HEK293 (cell line): ENCODE results near the gene C5orf34.

Source experiments
- MEIS1 ChIP-seq: sonication (generic); formaldehyde crosslinking; IDR thresholded peaks from 2 replicates; pipeline ENCODE4 v1.8.1; 2022; ENCODE audit warnings: missing genetic modification reagents, mild to moderate bottlenecking, borderline replicate concordance
- REPIN1 ChIP-seq: fragments of 450-650 bp; formaldehyde crosslinking; IDR thresholded peaks from 2 replicates; pipeline ENCODE4 v1.5.1; 2017; ENCODE audit warnings: missing biosample characterization, missing genetic modification characterization, low read depth
- TCF7L2 ChIP-seq: IDR thresholded peaks from 2 replicates; pipeline ENCODE4 v1.6.1; 2011; ENCODE audit warnings: low read depth, mild to moderate bottlenecking, inconsistent platforms, low read length, moderate library complexity, borderline replicate concordance
- ZBTB17 ChIP-seq: fragments of 450-650 bp; formaldehyde crosslinking; IDR thresholded peaks from 2 replicates; pipeline ENCODE4 v1.5.1; 2016; ENCODE audit warnings: missing biosample characterization, missing genetic modification characterization
- ZEB2 ChIP-seq: fragments of 450-650 bp; formaldehyde crosslinking; IDR thresholded peaks from 2 replicates; pipeline ENCODE4 v1.5.1; 2016; ENCODE audit warnings: missing biosample characterization, missing genetic modification characterization
- ZIC2 ChIP-seq: fragments of 450-650 bp; formaldehyde crosslinking; IDR thresholded peaks from 2 replicates; pipeline ENCODE4 v1.5.1; 2016; ENCODE audit warnings: missing biosample characterization, missing genetic modification characterization
- ZNF138 ChIP-seq: fragments of 450-650 bp; formaldehyde crosslinking; IDR thresholded peaks from 2 replicates; pipeline ENCODE4 v1.5.1; 2016; ENCODE audit warnings: missing biosample characterization, missing genetic modification characterization, borderline replicate concordance
- ZNF202 ChIP-seq: fragments of 450-650 bp; formaldehyde crosslinking; IDR thresholded peaks from 2 replicates; pipeline ENCODE4 v1.5.1; 2016; ENCODE audit warnings: missing biosample characterization, missing genetic modification characterization, borderline replicate concordance
- ZNF248 ChIP-seq: fragments of 450-650 bp; formaldehyde crosslinking; IDR thresholded peaks from 2 replicates; pipeline ENCODE4 v1.5.1; 2017; ENCODE audit warnings: missing biosample characterization, missing genetic modification characterization
- ZNF266 ChIP-seq: fragments of 450-650 bp; formaldehyde crosslinking; IDR thresholded peaks from 2 replicates; pipeline ENCODE4 v1.5.1; 2016; ENCODE audit warnings: missing biosample characterization, missing genetic modification characterization, low read depth
- ZNF350 ChIP-seq: fragments of 450-650 bp; formaldehyde crosslinking; IDR thresholded peaks from 2 replicates; pipeline ENCODE4 v1.5.0; 2017; ENCODE audit warnings: missing biosample characterization, mild to moderate bottlenecking, missing genetic modification characterization
- ZNF354C ChIP-seq: fragments of 450-650 bp; formaldehyde crosslinking; IDR thresholded peaks from 2 replicates; pipeline ENCODE4 v1.5.1; 2016; ENCODE audit warnings: missing biosample characterization, missing genetic modification characterization, low read depth, borderline replicate concordance
- ZNF521 ChIP-seq: fragments of 450-650 bp; formaldehyde crosslinking; IDR thresholded peaks from 2 replicates; pipeline ENCODE4 v1.5.1; 2017; ENCODE audit warnings: missing biosample characterization, mild to moderate bottlenecking, missing genetic modification characterization
- ZNF560 ChIP-seq: fragments of 450-650 bp; formaldehyde crosslinking; IDR thresholded peaks from 2 replicates; pipeline ENCODE4 v1.5.1; 2017; ENCODE audit warnings: missing biosample characterization, missing genetic modification characterization, borderline replicate concordance
- ZNF621 ChIP-seq: fragments of 450-650 bp; formaldehyde crosslinking; IDR thresholded peaks from 2 replicates; pipeline ENCODE4 v1.5.1; 2017; ENCODE audit warnings: missing biosample characterization, missing genetic modification characterization
- ZNF626 ChIP-seq: fragments of 450-650 bp; sonication (Bioruptor Pico); formaldehyde crosslinking; IDR thresholded peaks from 2 replicates; pipeline ENCODE4 v1.5.1; 2018; ENCODE audit warnings: missing biosample characterization, missing genetic modification characterization, inconsistent platforms
- ZNF768 ChIP-seq: fragments of 450-650 bp; formaldehyde crosslinking; IDR thresholded peaks from 2 replicates; pipeline ENCODE4 v1.5.1; 2018; ENCODE audit warnings: missing biosample characterization, mild to moderate bottlenecking, missing genetic modification characterization
- ZNF830 ChIP-seq: fragments of 450-650 bp; IDR thresholded peaks from 2 replicates; pipeline ENCODE4 v1.5.0; 2018; ENCODE audit warnings: missing biosample characterization, missing genetic modification characterization, low read depth, mild to moderate bottlenecking, moderate library complexity
- ZNF843 ChIP-seq: fragments of 450-650 bp; formaldehyde crosslinking; IDR thresholded peaks from 2 replicates; pipeline ENCODE4 v1.5.1; 2016; ENCODE audit warnings: missing biosample characterization, missing genetic modification characterization
- TF ChIP-seq, protein P1 (sequence below): IDR thresholded peaks from 2 replicates; pipeline ENCODE4 v1.6.1; 2011; ENCODE audit warnings: mild to moderate bottlenecking, low read depth, low read length, borderline replicate concordance
- TF ChIP-seq, protein P2 (sequence below): fragments of 450-650 bp; formaldehyde crosslinking; IDR thresholded peaks from 2 replicates; pipeline ENCODE4 v1.5.1; 2017; ENCODE audit warnings: missing biosample characterization, missing genetic modification characterization
- TF ChIP-seq, protein P3 (sequence below): fragments of 450-650 bp; formaldehyde crosslinking; IDR thresholded peaks from 2 replicates; pipeline ENCODE4 v1.5.1; 2017; ENCODE audit warnings: missing biosample characterization, missing genetic modification characterization
- TF ChIP-seq, protein P4 (sequence below): fragments of 450-650 bp; formaldehyde crosslinking; IDR thresholded peaks from 2 replicates; pipeline ENCODE4 v1.5.1; 2016; ENCODE audit warnings: missing biosample characterization, missing genetic modification characterization, borderline replicate concordance
- TF ChIP-seq, protein P5 (sequence below): fragments of 450-650 bp; formaldehyde crosslinking; IDR thresholded peaks from 2 replicates; pipeline ENCODE4 v1.5.1; 2016; ENCODE audit warnings: missing biosample characterization, missing genetic modification characterization
- TF ChIP-seq, protein P6 (sequence below): fragments of 450-650 bp; formaldehyde crosslinking; IDR thresholded peaks from 2 replicates; pipeline ENCODE4 v1.5.1; 2016; ENCODE audit warnings: missing biosample characterization, missing genetic modification characterization

C5orf34 gene

DNA sequence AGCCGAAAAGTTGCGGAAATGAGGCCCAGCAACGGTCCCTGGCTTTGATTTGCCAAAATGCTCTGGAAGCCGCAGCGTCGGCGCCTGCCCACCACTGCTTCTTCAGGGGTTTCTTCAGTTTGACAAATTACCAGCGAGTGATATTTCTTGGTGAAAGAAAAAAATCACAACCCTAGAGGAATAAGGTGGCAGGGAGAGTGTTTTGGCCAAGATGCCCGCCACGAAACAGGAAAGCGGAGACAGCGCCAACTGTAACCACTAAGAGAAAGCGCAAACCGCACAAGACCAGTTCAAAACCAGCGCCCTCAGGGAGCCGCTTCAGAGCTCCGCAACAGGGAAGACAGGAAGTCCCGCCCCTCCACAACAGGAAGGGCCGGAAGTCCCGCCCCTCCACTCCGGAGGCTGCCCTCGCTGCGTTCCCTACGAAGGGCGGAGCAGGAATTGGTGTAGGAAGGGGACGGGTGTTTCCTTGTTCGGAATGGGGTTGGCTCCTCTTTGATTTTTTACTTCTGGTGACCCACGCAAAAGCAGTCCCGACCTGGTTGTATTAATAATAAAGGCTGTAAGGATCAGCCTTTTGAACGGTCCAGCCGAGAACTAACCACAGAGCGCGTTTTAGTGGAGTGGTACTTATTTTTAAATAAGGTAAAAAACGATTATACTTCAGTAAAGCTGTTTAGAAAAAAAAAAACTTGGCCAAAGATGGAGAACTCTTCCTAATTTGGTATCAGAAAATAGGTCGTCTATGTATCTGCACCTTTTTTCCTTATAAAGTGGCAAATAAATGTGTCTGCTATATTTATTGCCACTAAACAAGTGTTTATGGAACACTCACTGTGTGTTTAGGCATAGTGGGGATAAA lies at the start of gene C5orf34 (continued):
- no peak for TF ChIP-seq ZNF843 (tag by site-specific recombination)
- TF ChIP-seq, protein P1, sequence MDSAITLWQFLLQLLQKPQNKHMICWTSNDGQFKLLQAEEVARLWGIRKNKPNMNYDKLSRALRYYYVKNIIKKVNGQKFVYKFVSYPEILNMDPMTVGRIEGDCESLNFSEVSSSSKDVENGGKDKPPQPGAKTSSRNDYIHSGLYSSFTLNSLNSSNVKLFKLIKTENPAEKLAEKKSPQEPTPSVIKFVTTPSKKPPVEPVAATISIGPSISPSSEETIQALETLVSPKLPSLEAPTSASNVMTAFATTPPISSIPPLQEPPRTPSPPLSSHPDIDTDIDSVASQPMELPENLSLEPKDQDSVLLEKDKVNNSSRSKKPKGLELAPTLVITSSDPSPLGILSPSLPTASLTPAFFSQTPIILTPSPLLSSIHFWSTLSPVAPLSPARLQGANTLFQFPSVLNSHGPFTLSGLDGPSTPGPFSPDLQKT, result no peak
- no peak for TF ChIP-seq ZNF626
- TF ChIP-seq REPIN1 (tag by site-specific recombination), result no peak
- no peak for TF ChIP-seq ZNF350 (tag by site-specific recombination)
- no peak for TF ChIP-seq ZNF830
- TF ChIP-seq ZNF248 (tag by site-specific recombination), result no peak
- TF ChIP-seq, protein P2, sequence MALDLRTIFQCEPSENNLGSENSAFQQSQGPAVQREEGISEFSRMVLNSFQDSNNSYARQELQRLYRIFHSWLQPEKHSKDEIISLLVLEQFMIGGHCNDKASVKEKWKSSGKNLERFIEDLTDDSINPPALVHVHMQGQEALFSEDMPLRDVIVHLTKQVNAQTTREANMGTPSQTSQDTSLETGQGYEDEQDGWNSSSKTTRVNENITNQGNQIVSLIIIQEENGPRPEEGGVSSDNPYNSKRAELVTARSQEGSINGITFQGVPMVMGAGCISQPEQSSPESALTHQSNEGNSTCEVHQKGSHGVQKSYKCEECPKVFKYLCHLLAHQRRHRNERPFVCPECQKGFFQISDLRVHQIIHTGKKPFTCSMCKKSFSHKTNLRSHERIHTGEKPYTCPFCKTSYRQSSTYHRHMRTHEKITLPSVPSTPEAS (tag by site-specific recombination), result no peak
- TF ChIP-seq ZNF202, result no peak
- TF ChIP-seq ZNF768 (tag by site-specific recombination), result no peak
- TF ChIP-seq, protein P3, sequence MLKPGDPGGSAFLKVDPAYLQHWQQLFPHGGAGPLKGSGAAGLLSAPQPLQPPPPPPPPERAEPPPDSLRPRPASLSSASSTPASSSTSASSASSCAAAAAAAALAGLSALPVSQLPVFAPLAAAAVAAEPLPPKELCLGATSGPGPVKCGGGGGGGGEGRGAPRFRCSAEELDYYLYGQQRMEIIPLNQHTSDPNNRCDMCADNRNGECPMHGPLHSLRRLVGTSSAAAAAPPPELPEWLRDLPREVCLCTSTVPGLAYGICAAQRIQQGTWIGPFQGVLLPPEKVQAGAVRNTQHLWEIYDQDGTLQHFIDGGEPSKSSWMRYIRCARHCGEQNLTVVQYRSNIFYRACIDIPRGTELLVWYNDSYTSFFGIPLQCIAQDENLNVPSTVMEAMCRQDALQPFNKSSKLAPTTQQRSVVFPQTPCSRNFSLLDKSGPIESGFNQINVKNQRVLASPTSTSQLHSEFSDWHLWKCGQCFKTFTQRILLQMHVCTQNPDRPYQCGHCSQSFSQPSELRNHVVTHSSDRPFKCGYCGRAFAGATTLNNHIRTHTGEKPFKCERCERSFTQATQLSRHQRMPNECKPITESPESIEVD (tag by site-specific recombination), result no peak
- TF ChIP-seq, protein P4, sequence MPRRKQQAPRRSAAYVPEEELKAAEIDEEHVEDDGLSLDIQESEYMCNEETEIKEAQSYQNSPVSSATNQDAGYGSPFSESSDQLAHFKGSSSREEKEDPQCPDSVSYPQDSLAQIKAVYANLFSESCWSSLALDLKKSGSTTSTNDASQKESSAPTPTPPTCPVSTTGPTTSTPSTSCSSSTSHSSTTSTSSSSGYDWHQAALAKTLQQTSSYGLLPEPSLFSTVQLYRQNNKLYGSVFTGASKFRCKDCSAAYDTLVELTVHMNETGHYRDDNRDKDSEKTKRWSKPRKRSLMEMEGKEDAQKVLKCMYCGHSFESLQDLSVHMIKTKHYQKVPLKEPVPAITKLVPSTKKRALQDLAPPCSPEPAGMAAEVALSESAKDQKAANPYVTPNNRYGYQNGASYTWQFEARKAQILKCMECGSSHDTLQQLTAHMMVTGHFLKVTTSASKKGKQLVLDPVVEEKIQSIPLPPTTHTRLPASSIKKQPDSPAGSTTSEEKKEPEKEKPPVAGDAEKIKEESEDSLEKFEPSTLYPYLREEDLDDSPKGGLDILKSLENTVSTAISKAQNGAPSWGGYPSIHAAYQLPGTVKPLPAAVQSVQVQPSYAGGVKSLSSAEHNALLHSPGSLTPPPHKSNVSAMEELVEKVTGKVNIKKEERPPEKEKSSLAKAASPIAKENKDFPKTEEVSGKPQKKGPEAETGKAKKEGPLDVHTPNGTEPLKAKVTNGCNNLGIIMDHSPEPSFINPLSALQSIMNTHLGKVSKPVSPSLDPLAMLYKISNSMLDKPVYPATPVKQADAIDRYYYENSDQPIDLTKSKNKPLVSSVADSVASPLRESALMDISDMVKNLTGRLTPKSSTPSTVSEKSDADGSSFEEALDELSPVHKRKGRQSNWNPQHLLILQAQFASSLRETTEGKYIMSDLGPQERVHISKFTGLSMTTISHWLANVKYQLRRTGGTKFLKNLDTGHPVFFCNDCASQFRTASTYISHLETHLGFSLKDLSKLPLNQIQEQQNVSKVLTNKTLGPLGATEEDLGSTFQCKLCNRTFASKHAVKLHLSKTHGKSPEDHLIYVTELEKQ (tag by site-specific recombination), result no peak
- TF ChIP-seq MEIS1 (CRISPR knock-in tag), result no peak
- 0 out of 2 replicates have a peak, but pooled peaks have one; percentile 35 for TF ChIP-seq ZBTB17 (tag by site-specific recombination)
- TF ChIP-seq ZEB2 (tag by site-specific recombination), result no peak; the same call in 1 of the 2 replicates
- TF ChIP-seq ZNF138 (tag by site-specific recombination), result no peak
- TF ChIP-seq TCF7L2, result no peak
- TF ChIP-seq, protein P5, sequence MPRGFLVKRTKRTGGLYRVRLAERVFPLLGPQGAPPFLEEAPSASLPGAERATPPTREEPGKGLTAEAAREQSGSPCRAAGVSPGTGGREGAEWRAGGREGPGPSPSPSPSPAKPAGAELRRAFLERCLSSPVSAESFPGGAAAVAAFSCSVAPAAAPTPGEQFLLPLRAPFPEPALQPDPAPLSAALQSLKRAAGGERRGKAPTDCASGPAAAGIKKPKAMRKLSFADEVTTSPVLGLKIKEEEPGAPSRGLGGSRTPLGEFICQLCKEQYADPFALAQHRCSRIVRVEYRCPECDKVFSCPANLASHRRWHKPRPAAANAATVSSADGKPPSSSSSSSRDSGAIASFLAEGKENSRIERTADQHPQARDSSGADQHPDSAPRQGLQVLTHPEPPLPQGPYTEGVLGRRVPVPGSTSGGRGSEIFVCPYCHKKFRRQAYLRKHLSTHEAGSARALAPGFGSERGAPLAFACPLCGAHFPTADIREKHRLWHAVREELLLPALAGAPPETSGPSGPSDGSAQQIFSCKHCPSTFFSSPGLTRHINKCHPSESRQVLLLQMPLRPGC (tag by site-specific recombination), result no peak
- no peak for TF ChIP-seq ZNF560 (tag by site-specific recombination)
- TF ChIP-seq ZNF266 (tag by site-specific recombination), result no peak
- TF ChIP-seq ZNF621 (tag by site-specific recombination), result no peak
- peak; percentile 53; the same call in 1 of the 2 replicates for TF ChIP-seq ZIC2 (tag by site-specific recombination)
- no peak for TF ChIP-seq ZNF354C (tag by site-specific recombination)
- TF ChIP-seq, protein P6, sequence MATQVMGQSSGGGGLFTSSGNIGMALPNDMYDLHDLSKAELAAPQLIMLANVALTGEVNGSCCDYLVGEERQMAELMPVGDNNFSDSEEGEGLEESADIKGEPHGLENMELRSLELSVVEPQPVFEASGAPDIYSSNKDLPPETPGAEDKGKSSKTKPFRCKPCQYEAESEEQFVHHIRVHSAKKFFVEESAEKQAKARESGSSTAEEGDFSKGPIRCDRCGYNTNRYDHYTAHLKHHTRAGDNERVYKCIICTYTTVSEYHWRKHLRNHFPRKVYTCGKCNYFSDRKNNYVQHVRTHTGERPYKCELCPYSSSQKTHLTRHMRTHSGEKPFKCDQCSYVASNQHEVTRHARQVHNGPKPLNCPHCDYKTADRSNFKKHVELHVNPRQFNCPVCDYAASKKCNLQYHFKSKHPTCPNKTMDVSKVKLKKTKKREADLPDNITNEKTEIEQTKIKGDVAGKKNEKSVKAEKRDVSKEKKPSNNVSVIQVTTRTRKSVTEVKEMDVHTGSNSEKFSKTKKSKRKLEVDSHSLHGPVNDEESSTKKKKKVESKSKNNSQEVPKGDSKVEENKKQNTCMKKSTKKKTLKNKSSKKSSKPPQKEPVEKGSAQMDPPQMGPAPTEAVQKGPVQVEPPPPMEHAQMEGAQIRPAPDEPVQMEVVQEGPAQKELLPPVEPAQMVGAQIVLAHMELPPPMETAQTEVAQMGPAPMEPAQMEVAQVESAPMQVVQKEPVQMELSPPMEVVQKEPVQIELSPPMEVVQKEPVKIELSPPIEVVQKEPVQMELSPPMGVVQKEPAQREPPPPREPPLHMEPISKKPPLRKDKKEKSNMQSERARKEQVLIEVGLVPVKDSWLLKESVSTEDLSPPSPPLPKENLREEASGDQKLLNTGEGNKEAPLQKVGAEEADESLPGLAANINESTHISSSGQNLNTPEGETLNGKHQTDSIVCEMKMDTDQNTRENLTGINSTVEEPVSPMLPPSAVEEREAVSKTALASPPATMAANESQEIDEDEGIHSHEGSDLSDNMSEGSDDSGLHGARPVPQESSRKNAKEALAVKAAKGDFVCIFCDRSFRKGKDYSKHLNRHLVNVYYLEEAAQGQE (tag by site-specific recombination), result no peak
- no peak for TF ChIP-seq ZNF521 (tag by site-specific recombination)
